Left renal cortex interstitium (tissue), 4 donors: ENCODE results near the gene FKBP1A. TPM values are rescaled to one million over a fixed set of nuclear protein-coding genes. Genes with fewer than 3 reads are reported as not detected.

Experiments used
- DNase-seq, 4 donors: peaks; one replicate each; pipeline ENCODE4 v3.0.0-alpha.2; 2013; ENCODE audit warnings: low read depth in 4 of 4, low spot score in 2 of 4, missing footprints in 1 of 4
- polyA plus RNA-seq, 4 donors: library from polyadenylated mRNA; unstranded; fragments of 120-200 nt; gene quantifications; one replicate each; pipeline ENCODE4 v1.2.1, GENCODE V29; 2013; ENCODE audit not compliant: insufficient read length in 4 of 4

The FKBP1A gene
- polyA plus RNA-seq, result 100 to 1,000 TPM; 329 to 396 (median 350) TPM

- DNase-seq, result peak; percentile 77 to 91 (median 85)
Measured at GRCh38 chr20:1392693-1393506, at the start of gene FKBP1A. Gene FKBP1A (minus strand): TSS chr20:1393054. CDS start chr20:1392998, 56 bp downstream.

- no peak for DNase-seq
Measured at GRCh38 chr20:1442304-1442703, 49.5 kb upstream of the FKBP1A start.

- DNase-seq, result no peak
Measured at GRCh38 chr20:1441133-1441532, 48.3 kb upstream of the FKBP1A start.

GRCh38 chr20:1440024-1440423, 47.2 kb upstream of the FKBP1A start:
- no peak for DNase-seq

GRCh38 chr20:1438361-1438760, 45.5 kb upstream of the FKBP1A start:
- no peak for DNase-seq

GRCh38 chr20:1437235-1437904, 44.5 kb upstream of the FKBP1A start:
- DNase-seq, result peak in 2 of 4 donors; percentile 35 to 46

- no peak for DNase-seq
Measured at GRCh38 chr20:1436263-1436662, 43.4 kb upstream of the FKBP1A start.

GRCh38 chr20:1435337-1435699, 42.5 kb upstream of the FKBP1A start:
- DNase-seq, result no peak

- DNase-seq, result no peak
Measured at GRCh38 chr20:1434571-1435336, 41.9 kb upstream of the FKBP1A start.

GRCh38 chr20:1431158-1431557, 38.3 kb upstream of the FKBP1A start:
- DNase-seq, result no peak

GRCh38 chr20:1430004-1430451, 37.2 kb upstream of the FKBP1A start:
- DNase-seq, result no peak

- no peak for DNase-seq
Measured at GRCh38 chr20:1429143-1429728, 36.4 kb upstream of the FKBP1A start.

- no peak for DNase-seq
Measured at GRCh38 chr20:1427457-1428054, 34.7 kb upstream of the FKBP1A start.

GRCh38 chr20:1426231-1426849, 33.5 kb upstream of the FKBP1A start:
- no peak for DNase-seq

GRCh38 chr20:1424336-1424735, 31.5 kb upstream of the FKBP1A start:
- no peak for DNase-seq

- DNase-seq, result no peak
Measured at GRCh38 chr20:1423625-1424106, 30.8 kb upstream of the FKBP1A start.

- DNase-seq, result no peak
Measured at GRCh38 chr20:1423206-1423605, 30.4 kb upstream of the FKBP1A start.

GRCh38 chr20:1422753-1423152, 29.9 kb upstream of the FKBP1A start:
- DNase-seq, result no peak

- DNase-seq, result no peak
Measured at GRCh38 chr20:1420066-1420465, 27.2 kb upstream of the FKBP1A start.

- DNase-seq, result no peak
Measured at GRCh38 chr20:1418350-1418749, 25.5 kb upstream of the FKBP1A start.
